22Rv1 (cell line): Measurements from ENCODE around the gene CHRNA4.

Experiments
- H3K27ac ChIP-seq: fragments of 450-650 bp; 2 replicates; pipeline ENCODE4 v1.5.1; 2017
- ZFX ChIP-seq: fragments of 450-650 bp; IDR thresholded peaks from 2 replicates; pipeline ENCODE4 v1.6.1; 2017; ENCODE audit warnings: antibody characterized with exemption, borderline replicate concordance
- TF ChIP-seq, protein P1 (sequence below): fragments of 450-650 bp; IDR thresholded peaks from 2 replicates; pipeline ENCODE4 v1.5.1; 2017; ENCODE audit warnings: mild to moderate bottlenecking

The CHRNA4 gene

DNA sequence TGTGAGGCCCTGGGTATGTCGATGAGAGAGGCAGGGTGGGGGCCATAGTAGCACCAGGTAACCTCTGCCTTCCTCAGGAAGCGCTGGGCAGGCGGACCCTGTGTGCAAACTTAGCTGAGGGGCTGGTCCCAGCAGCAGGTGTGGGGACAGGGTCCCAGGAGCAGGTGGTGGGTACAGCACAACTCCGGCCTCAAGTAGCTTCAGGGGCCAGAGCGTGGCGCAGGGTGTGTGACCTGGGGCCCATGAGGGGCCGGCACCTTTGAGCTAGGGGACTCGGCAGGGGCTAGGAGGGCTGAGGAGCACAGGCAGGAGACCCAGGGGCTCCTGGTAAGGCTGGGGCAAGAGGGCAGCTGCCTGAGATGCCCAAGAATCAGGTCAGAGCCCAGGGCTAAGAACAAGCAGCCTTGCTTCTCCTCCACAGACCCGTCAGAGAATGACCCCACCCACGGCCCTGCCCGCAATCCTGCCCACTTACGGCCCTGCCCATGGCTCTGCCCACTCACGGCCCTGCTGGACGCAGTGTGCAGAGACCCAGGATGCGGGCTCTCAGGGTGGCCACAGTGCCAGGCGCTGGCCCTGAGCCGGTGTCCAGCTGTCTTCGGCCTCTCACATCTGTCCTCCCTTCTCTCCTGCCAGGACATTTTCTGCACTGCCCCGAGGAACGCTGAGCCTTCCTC is 30.9 kb downstream of the CHRNA4 start:
- no peak overlapping the region for H3K27ac ChIP-seq
- TF ChIP-seq, protein P1, sequence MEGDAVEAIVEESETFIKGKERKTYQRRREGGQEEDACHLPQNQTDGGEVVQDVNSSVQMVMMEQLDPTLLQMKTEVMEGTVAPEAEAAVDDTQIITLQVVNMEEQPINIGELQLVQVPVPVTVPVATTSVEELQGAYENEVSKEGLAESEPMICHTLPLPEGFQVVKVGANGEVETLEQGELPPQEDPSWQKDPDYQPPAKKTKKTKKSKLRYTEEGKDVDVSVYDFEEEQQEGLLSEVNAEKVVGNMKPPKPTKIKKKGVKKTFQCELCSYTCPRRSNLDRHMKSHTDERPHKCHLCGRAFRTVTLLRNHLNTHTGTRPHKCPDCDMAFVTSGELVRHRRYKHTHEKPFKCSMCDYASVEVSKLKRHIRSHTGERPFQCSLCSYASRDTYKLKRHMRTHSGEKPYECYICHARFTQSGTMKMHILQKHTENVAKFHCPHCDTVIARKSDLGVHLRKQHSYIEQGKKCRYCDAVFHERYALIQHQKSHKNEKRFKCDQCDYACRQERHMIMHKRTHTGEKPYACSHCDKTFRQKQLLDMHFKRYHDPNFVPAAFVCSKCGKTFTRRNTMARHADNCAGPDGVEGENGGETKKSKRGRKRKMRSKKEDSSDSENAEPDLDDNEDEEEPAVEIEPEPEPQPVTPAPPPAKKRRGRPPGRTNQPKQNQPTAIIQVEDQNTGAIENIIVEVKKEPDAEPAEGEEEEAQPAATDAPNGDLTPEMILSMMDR: no peak
- no peak for TF ChIP-seq ZFX

DNA sequence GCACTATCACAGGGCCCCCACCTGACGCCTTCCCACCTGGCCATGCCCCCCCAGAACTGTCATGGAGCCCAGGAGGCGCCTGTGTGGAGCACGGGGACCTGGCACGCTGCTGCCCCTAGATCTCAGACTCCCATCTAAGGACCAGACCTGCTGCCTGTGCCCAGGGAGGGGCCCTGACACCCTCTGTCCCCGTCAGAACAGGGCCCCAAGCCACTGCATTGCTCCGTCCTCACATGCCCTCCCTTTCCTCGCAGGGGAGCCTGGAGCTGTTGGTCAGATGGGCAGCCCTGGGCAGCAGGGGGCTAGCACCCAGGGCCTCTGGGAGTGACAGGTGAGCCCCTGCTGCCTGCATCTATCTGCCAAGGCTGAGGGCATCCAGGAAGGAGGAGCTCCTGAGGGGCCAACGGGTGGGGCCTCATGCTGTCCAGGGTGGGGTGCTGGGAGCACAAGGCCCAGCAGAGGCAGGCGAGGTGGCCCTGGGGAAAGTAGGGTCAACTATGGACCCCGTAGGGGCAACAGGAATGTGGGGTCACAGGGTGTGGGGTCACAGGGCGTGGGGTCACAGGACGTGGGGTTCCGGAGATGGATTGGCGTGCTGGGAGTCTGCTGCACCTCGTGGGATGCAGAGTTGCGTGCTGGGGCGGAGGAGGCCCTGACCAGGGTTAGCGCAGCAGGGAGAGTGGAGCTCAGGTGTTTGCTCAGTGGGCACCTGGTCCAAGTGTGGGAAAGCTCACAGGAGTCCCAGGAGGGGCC is 31.6 kb downstream of the CHRNA4 start:
- TF ChIP-seq, protein P1: no peak
- TF ChIP-seq ZFX: no peak
- H3K27ac ChIP-seq: no peak overlapping the region

DNA sequence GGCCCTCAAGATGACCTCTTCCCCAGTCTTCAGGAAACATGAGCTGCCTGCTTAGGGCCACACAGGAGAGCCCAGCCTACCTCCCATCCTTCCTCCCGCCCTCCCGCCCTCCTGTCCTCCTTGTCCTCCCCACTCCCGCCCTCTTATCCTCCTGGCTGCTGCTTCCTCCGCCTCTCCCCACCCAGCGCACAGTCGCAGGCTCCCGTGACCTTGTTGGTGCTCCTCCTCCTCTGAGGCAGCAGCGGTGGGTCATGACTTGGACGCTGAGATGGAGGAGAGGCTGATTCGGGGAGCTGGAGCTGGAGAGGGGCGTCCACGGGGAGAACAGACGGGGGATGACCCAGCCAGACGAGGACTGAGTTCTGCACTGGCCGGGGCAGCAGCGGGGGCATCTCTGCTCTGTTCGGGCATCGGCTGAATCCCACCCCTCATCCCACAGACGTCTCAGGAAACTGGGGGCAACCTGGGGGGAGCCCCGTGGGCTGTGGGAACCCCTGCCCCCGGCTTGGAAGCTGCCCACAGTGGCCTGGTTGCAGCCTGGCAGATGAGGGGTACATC is 32.4 kb downstream of the CHRNA4 start:
- no peak overlapping the region for H3K27ac ChIP-seq
- TF ChIP-seq ZFX: no peak
- TF ChIP-seq, protein P1: no peak

DNA sequence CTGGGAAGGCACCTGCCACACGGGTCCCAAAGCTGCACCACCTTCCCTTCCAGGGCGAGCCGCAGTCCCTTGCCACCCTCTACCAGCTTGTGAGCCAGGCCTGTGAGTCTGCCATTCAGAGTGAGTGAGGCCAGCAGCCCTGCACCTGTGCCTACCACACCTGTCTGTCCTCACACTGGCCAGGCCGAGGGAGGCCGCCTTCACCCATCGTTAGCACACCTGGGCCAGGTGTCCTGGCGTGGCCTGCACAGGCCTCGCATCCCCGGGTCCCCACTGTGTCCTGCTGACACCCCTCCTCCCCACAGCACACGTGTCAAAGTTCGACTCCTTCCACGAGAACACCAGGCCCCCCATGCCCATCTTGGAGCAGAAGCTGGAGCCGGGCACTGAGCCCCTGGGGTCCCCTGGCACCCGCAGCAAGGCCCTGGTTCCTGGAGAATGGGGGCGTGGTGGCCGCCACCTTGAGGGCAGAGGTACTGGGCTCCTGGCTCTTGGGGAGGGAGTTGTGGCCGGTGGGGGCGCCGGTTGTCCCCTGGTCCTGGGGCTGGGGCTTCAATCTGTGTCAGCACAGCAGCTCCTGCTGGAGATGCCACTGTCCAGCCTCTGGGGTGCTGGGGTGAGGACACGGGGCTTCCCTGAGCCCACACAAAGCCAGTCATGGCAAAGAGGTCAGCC is 33.0 kb downstream of the CHRNA4 start:
- H3K27ac ChIP-seq: no peak overlapping the region
- TF ChIP-seq, protein P1: no peak
- TF ChIP-seq ZFX: no peak

DNA sequence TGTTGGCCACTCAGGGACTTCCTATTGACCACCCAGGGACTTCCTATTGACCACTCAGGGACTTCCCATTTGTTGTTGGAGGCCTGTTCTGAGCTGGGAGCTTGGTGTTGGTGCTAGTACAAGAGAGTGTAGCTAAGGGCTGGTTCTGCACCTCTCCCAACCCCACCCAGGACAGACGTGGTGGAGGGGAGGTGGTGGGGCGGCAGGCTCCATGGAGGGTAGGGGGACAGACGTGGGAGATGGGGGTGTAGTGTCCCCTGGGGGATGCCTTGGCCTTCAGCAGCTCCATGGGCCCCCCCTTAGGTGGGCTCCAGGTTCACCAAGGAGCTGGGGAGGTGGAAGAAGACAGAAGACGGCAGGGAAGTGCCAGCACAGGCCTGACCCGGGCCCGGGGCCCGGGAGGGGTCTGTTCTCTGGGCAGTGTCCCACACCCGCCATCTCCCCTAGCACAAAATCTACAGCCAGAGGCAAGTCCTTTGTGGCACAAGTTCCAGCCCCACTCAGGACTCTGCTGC is 33.9 kb downstream of the CHRNA4 start:
- H3K27ac ChIP-seq: no peak overlapping the region
- TF ChIP-seq, protein P1: no peak
- TF ChIP-seq ZFX: no peak

DNA sequence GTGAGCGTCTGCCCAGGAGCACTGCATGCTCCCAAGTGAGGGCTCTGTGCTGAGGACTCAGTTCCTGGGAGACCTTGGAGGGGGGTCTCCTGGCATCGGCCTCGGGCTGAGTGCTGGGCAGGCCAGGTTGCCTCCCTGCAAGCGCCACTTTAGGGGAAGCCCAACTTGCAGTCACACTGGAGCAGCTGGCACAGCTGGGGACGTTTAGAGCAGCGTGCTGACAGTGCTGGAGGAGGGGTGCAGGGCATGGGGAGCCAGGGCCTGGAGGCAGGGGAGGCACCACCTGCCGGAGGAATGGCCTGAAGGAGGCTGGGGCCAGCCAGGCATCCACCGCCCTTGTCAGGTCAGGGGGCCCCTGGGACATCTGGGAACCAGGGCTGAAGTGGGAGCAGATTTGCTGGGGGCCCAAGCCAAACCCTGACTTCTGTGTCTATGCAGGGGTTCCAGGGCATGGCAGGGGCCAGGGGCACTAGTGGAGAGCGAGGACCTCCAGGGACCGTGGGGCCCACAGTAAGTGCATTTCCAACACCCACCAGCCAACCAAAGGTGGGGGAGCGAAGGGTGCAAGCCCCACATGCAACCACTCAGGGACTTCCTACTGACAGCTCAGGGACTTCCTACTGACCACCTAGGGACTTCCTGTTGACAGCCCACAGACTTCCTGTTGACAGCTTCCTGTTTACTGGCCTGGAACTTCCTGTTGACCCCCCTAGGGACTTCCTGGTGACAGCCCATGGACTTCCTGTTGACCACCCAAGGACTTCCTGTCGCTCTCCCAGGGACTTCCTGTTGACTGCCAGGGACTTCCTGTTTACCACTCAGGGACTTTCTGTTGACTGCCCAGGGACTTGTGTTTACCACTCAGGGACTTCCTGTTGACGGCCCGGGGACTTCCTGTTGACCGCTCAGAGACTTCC is 34.6 kb downstream of the CHRNA4 start:
- no peak overlapping the region for H3K27ac ChIP-seq
- TF ChIP-seq ZFX: no peak
- TF ChIP-seq, protein P1: no peak
